HG03442 (cell line): Measurements from ENCODE around the gene ATOH8.

Source experiments
- ATAC-seq: cut with Tn5 transposase; IDR thresholded peaks from one replicate; pipeline ENCODE4 v1.9.1; 2021; ENCODE audit warnings: mild to moderate bottlenecking, moderate library complexity; ENCODE audit not compliant: unreplicated experiment

Gene ATOH8

GRCh38 chr2:85784474-85784986 is 30.7 kb downstream of the ATOH8 start:
- ATAC-seq, result no peak

- no peak for ATAC-seq
Measured at GRCh38 chr2:85785027-85785822, 31.4 kb downstream of the ATOH8 start.

GRCh38 chr2:85785871-85786270 is 32.1 kb downstream of the ATOH8 start:
- no peak for ATAC-seq

- ATAC-seq, result no peak
Measured at GRCh38 chr2:85786444-85786843, 32.7 kb downstream of the ATOH8 start.

- ATAC-seq, result no peak
Measured at GRCh38 chr2:85786865-85787264, 33.1 kb downstream of the ATOH8 start.

- ATAC-seq, result no peak
Measured at GRCh38 chr2:85787282-85787980, 33.6 kb downstream of the ATOH8 start.

GRCh38 chr2:85787981-85788340 is 34.2 kb downstream of the ATOH8 start:
- ATAC-seq, result no peak

- ATAC-seq, result no peak
Measured at GRCh38 chr2:85788603-85789002, 34.8 kb downstream of the ATOH8 start.

GRCh38 chr2:85789271-85789670 is 35.5 kb downstream of the ATOH8 start:
- ATAC-seq, result no peak

GRCh38 chr2:85790032-85790431 is 36.2 kb downstream of the ATOH8 start:
- no peak for ATAC-seq

- ATAC-seq, result no peak
Measured at GRCh38 chr2:85790499-85791188, 36.9 kb downstream of the ATOH8 start.

- no peak for ATAC-seq
Measured at GRCh38 chr2:85791704-85792565, 38.1 kb downstream of the ATOH8 start.

- no peak for ATAC-seq
Measured at GRCh38 chr2:85792783-85793441, 39.1 kb downstream of the ATOH8 start.

GRCh38 chr2:85793584-85793983 is 39.8 kb downstream of the ATOH8 start:
- no peak for ATAC-seq

- no peak for ATAC-seq
Measured at GRCh38 chr2:85794038-85794441, 40.2 kb downstream of the ATOH8 start.

- no peak for ATAC-seq
Measured at GRCh38 chr2:85794491-85795121, 40.8 kb downstream of the ATOH8 start.

- no peak for ATAC-seq
Measured at GRCh38 chr2:85795331-85796045, 41.7 kb downstream of the ATOH8 start.

- no peak for ATAC-seq
Measured at GRCh38 chr2:85796046-85796340, 42.2 kb downstream of the ATOH8 start.
